Activated CD8-positive, alpha-beta T cell treated with anti-CD3 and anti-CD28 coated beads for 36 hours (primary cell): ENCODE data around the gene C10orf105. TPM values are rescaled to one million over a fixed set of nuclear protein-coding genes. Genes with fewer than 3 reads are reported as not detected.

Experiments
- ATAC-seq: fragments of 200-7000 bp; cut with Tn5 transposase; one replicate; pipeline ENCODE4 v1.10.0; 2021; ENCODE audit warnings: mild to moderate bottlenecking, moderate library complexity
- CTCF ChIA-PET: fragments of 350-600 bp; sonication (Branson Sonifier 250); formaldehyde crosslinking; loops from one replicate; lab custom pipeline; 2021; ENCODE audit warnings: antibody characterized with exemption; lab: Charles Lee
- POLR2A ChIA-PET: fragments of 350-600 bp; sonication (Branson Sonifier 250); formaldehyde crosslinking; loops from one replicate; lab custom pipeline; 2021; ENCODE audit warnings: antibody characterized with exemption; lab: Charles Lee
- DNase-seq: peaks from one replicate; pipeline ENCODE4 v3.0.0-alpha.2; 2020
- H3K27ac Mint-ChIP-seq: one replicate; pipeline ENCODE4 v1.8.0; 2021; ENCODE audit warnings: mild to moderate bottlenecking, mixed read lengths
- H3K27me3 Mint-ChIP-seq: one replicate; pipeline ENCODE4 v1.8.0; 2021; ENCODE audit warnings: mixed read lengths
- H3K36me3 Mint-ChIP-seq: one replicate; pipeline ENCODE4 v1.8.0; 2021; ENCODE audit warnings: low read depth, mixed read lengths
- H3K4me1 Mint-ChIP-seq: one replicate; pipeline ENCODE4 v1.8.0; 2021; ENCODE audit warnings: low read depth, mixed read lengths
- H3K4me3 Mint-ChIP-seq: one replicate; pipeline ENCODE4 v1.8.0; 2021; ENCODE audit warnings: mild to moderate bottlenecking, moderate library complexity, mixed read lengths
- H3K9me3 Mint-ChIP-seq: one replicate; pipeline ENCODE4 v1.8.0; 2021; ENCODE audit warnings: mixed read lengths
- intact Hi-C: fragments of 100-400 bp; cut with micrococcal nuclease; formaldehyde crosslinking; loops from one replicate; pipeline ENCODE4 v1.10.0; 2022
- total RNA-seq, 2 experiments: library from RNA; stranded (reverse); gene quantifications; one replicate each; pipeline ENCODE4 v1.2.3, GENCODE V29; 2021
- TF ChIP-seq, protein P1 (sequence below): fragments of 200-600 bp; IDR thresholded peaks from one replicate; pipeline ENCODE4 v1.8.0; 2022; ENCODE audit warnings: antibody characterized with exemption, mild to moderate bottlenecking

The C10orf105 gene
- total RNA-seq, 2 experiments from 2014 or later: 0.16 to 0.27 TPM

- DNase-seq (no peak), ATAC-seq (no peak)
- no peak overlapping the region for H3K4me3 Mint-ChIP-seq
- no peaks in the 10 kb centered on the region for H3K36me3 Mint-ChIP-seq
- intact Hi-C loops: no loop called here
- H3K27ac Mint-ChIP-seq: no peak overlapping the region
- TF ChIP-seq, protein P1, sequence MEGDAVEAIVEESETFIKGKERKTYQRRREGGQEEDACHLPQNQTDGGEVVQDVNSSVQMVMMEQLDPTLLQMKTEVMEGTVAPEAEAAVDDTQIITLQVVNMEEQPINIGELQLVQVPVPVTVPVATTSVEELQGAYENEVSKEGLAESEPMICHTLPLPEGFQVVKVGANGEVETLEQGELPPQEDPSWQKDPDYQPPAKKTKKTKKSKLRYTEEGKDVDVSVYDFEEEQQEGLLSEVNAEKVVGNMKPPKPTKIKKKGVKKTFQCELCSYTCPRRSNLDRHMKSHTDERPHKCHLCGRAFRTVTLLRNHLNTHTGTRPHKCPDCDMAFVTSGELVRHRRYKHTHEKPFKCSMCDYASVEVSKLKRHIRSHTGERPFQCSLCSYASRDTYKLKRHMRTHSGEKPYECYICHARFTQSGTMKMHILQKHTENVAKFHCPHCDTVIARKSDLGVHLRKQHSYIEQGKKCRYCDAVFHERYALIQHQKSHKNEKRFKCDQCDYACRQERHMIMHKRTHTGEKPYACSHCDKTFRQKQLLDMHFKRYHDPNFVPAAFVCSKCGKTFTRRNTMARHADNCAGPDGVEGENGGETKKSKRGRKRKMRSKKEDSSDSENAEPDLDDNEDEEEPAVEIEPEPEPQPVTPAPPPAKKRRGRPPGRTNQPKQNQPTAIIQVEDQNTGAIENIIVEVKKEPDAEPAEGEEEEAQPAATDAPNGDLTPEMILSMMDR: no peak
- CTCF ChIA-PET: interaction anchor here (1.2 kb wide), 1 partner anchor 24 kb away, joined by 4 read pairs; no protein-coding TSS in a partner anchor
- H3K27me3 Mint-ChIP-seq: no peaks in the 10 kb centered on the region
- H3K9me3 Mint-ChIP-seq: no peaks in the 10 kb centered on the region
- POLR2A ChIA-PET: interaction anchor here (0.6 to 0.7 kb wide), 3 partner anchors 19 to 353 kb away, joined by 3 to 4 read pairs (median 3); partner anchors contain the start of gene SLC29A3
- peaks cover 5% of the 10 kb centered on the region for H3K4me1 Mint-ChIP-seq
Measured at GRCh38 chr10:71671994-71672946, 47.3 kb downstream of the C10orf105 start.

DNA sequence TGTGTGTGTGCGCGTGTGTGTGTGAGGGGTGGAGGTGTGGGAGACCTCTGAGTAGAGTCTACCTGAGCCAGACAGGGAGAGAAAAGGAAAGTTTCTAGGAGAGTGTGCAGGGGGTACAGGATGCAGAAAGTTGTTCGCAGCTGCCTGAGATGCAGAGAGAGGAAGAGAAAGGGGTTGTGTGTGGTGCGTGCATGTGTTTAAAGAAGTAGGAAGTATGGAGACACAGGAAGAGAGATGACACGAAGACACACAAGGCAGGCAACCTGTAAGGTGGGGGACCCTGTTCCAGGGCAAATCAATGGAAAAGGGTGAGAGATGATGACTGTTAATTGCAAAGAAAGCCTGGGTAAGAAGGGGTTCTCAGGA, 52.2 kb downstream of the C10orf105 start:
- Mint-ChIP-seq H3K36me3 (no peaks in the 10 kb centered on the region), H3K27ac (peak overlapping the region; percentile 9), H3K27me3 (no peaks in the 10 kb centered on the region), H3K4me1 (peaks cover 11% of the 10 kb centered on the region), H3K9me3 (no peaks in the 10 kb centered on the region), H3K4me3 (no peak overlapping the region)
- TF ChIP-seq, protein P1: no peak
- POLR2A ChIA-PET: interaction anchor here (1.3 to 2.1 kb wide), 2 partner anchors 9 to 19 kb away, joined by 3 to 5 read pairs; no protein-coding TSS in a partner anchor
- DNase-seq (no peak), ATAC-seq (peak; percentile 52)
- intact Hi-C loops: no loop called here
- CTCF ChIA-PET: interaction anchor here (1.0 to 1.2 kb wide), 2 partner anchors 30 to 40 kb away, joined by 3 read pairs; no protein-coding TSS in a partner anchor

DNA sequence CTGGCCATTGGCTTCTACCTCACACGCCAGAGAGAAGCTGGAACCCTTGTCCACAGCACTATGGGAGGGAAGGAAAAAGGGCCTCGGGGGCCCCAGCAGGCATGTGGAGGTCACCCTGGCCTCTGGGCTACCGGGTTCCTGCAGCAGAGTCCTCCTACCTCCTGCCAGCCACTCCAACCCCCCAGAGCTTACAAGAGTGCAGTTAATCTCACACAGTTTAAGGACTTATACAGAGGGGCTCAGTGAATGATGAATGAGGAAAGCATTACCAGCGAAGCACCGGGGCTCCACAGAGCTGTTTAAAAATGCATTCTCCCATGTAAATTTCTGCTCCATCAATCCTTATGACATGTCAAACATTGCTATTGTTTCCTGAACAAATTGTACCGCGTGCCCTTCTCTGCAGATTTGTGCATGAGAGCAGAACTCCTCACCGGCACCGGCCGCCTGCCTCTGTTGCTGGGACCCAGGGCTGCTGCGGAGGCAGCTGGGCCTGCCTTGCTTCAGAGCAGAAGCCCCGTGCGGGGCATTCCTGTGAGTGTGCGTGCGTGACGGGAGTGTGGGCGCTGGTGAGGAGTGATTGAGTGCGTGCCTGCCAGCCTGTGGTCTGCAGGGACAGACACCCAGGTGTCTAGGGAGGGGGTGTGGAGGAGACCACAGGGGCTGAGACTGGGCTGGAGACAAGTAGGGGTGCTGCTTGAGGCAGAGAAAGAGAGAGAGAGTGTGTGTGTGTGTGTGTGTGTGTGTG, 52.8 kb downstream of the C10orf105 start:
- peak overlapping the region; percentile 9 for H3K27ac Mint-ChIP-seq
- H3K27me3 Mint-ChIP-seq: no peaks in the 10 kb centered on the region
- H3K4me1 Mint-ChIP-seq: peaks cover 11% of the 10 kb centered on the region
- H3K9me3 Mint-ChIP-seq: no peaks in the 10 kb centered on the region
- TF ChIP-seq, protein P1: no peak
- DNase-seq (peak; percentile 50), ATAC-seq (peak; percentile 69)
- no peaks in the 10 kb centered on the region for H3K36me3 Mint-ChIP-seq
- ChIA-PET CTCF (interaction anchor here (1.0 to 1.2 kb wide), 2 partner anchors 31 to 41 kb away, joined by 3 read pairs; no protein-coding TSS in a partner anchor), POLR2A (interaction anchor here (0.9 to 2.1 kb wide), 3 partner anchors 8 to 20 kb away, joined by 3 to 5 read pairs (median 3); no protein-coding TSS in a partner anchor)
- intact Hi-C loops: no loop called here
- no peak overlapping the region for H3K4me3 Mint-ChIP-seq

GRCh38 chr10:71665456-71665855, 54.1 kb downstream of the C10orf105 start:
- TF ChIP-seq, protein P1: no peak
- ATAC-seq: no peak
- ChIA-PET POLR2A (no interaction called here), CTCF (interaction anchor here (0.9 to 1.9 kb wide), 9 partner anchors 11 to 270 kb away, joined by 3 to 13 read pairs (median 4); no protein-coding TSS in a partner anchor)
- intact Hi-C loops: no loop called here
- no peak overlapping the region for H3K4me3 Mint-ChIP-seq
- H3K27ac Mint-ChIP-seq: no peak overlapping the region
- no peaks in the 10 kb centered on the region for H3K9me3 Mint-ChIP-seq
- H3K4me1 Mint-ChIP-seq: peaks cover 11% of the 10 kb centered on the region
- no peaks in the 10 kb centered on the region for H3K27me3 Mint-ChIP-seq
- DNase-seq: no peak
- no peaks in the 10 kb centered on the region for H3K36me3 Mint-ChIP-seq
